Retinal pigment epithelial cell (primary cell): ENCODE results near the gene POLR3B.
A peak's percentile ranks its signal among the peaks of the same experiment; 100 is the strongest.

ENCODE experiments used
- DNase-seq: peaks from one replicate; pipeline ENCODE4 v3.0.0-alpha.2; 2010; ENCODE audit warnings: low read depth
- H3K4me3 ChIP-seq: 2 replicates; pipeline ENCODE4 v1.5.1; 2011; ENCODE audit warnings: mild to moderate bottlenecking, low read length, control low read depth, moderate library complexity
- CTCF ChIP-seq: conservative IDR thresholded peaks from 2 replicates; pipeline ENCODE4 v1.5.1; 2011; ENCODE audit warnings: low read depth, low read length, control low read depth, inconsistent platforms

The POLR3B gene

GRCh38 chr12:106358396-106359241 lies 1.1 kb downstream of the POLR3B start:
- no peak for DNase-seq
- TF ChIP-seq CTCF = no peak
- H3K4me3 ChIP-seq = peak overlapping the region; percentile 83

GRCh38 chr12:106359646-106360399 lies 2.3 kb downstream of the POLR3B start:
- no peak for DNase-seq
- TF ChIP-seq CTCF = no peak
- no peak overlapping the region for H3K4me3 ChIP-seq

DNA sequence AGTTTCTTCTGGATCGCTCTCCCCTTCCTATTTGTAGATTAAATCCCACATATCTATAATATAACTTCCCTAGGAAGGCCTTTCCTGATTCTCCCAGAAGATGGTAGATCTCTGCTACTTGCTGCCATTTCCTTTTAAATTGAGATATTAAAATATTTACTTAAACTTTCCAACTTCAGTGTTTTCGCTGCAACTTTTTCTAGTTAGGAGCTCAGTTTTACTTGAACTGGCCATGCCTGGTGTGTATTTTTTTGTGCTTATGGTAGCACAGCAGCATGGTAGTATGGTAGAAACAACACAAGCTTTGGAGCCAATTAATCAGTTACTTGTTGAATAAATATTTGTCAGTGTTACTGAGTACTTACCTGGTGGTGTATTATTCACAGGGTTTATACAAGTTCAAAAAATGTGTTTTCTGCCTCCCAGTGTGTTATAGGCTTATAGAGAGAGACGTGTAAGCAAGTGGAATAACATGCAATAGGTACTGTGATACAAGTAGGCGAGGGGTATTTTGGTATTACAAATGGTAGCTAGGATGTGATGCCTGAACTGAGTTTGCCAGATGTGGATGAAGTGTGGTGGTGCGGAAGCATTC lies 2.9 kb downstream of the POLR3B start:
- no peak overlapping the region for H3K4me3 ChIP-seq
- DNase-seq = no peak
- no peak for TF ChIP-seq CTCF

GRCh38 chr12:106362971-106363370 lies 5.4 kb downstream of the POLR3B start:
- TF ChIP-seq CTCF = no peak
- no peak for DNase-seq
- H3K4me3 ChIP-seq = no peak overlapping the region

DNA sequence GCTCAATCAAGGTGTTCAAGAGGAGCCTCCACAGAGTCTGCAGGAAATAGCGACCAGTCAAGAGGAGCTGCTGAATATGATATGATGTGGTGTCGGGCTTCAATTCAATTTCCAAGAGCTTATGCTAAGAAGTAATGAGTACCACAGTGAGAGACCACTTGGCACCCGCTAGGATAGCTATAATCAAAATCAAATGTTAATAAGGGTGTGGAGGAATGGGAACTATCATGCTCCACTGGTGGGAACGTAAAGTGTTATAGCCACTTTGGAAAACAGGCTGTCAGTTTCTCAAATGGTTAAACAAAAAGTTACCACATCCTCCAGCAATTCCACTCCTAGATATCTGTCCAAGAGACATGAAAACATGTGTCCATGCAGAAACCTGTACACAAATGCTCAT lies 6.7 kb downstream of the POLR3B start:
- H3K4me3 ChIP-seq = no peak overlapping the region
- no peak for DNase-seq
- TF ChIP-seq CTCF = no peak

- TF ChIP-seq CTCF = no peak
- no peak overlapping the region for H3K4me3 ChIP-seq
- peak; percentile 9 for DNase-seq
Measured at GRCh38 chr12:106369624-106370346, 12.2 kb downstream of the POLR3B start.
